Osteocyte (in vitro differentiated cells): ENCODE results near the gene STAT6. TPM values are rescaled to one million over a fixed set of nuclear protein-coding genes. Genes with fewer than 3 reads are reported as not detected.

Source experiments
- DNase-seq: peaks from one replicate; pipeline ENCODE4 v3.0.0; 2021; ENCODE audit warnings: mixed read lengths; ENCODE audit not compliant: unreplicated experiment; ENCODE audit errors: extremely low spot score
- H3K27ac Mint-ChIP-seq: one replicate; pipeline ENCODE4 v1.8.0; 2021; ENCODE audit warnings: mild to moderate bottlenecking, mixed read lengths; ENCODE audit not compliant: unreplicated experiment
- H3K27me3 Mint-ChIP-seq: one replicate; pipeline ENCODE4 v1.8.0; 2021; ENCODE audit warnings: mixed read lengths; ENCODE audit not compliant: unreplicated experiment
- H3K36me3 Mint-ChIP-seq: one replicate; pipeline ENCODE4 v1.8.0; 2021; ENCODE audit warnings: mixed read lengths; ENCODE audit not compliant: unreplicated experiment
- H3K4me1 Mint-ChIP-seq: one replicate; pipeline ENCODE4 v1.8.0; 2021; ENCODE audit warnings: mixed read lengths; ENCODE audit not compliant: unreplicated experiment
- H3K4me3 Mint-ChIP-seq: one replicate; pipeline ENCODE4 v1.8.0; 2021; ENCODE audit warnings: mild to moderate bottlenecking, moderate library complexity, mixed read lengths; ENCODE audit not compliant: unreplicated experiment
- H3K9me3 Mint-ChIP-seq: one replicate; pipeline ENCODE4 v1.8.0; 2021; ENCODE audit warnings: mixed read lengths; ENCODE audit not compliant: unreplicated experiment
- CTCF ChIP-seq: fragments of 200-600 bp; sonication (generic); IDR thresholded peaks from 2 replicates; pipeline ENCODE4 v1.5.0; 2021; ENCODE audit warnings: antibody characterized with exemption, mild to moderate bottlenecking, moderate library complexity
- total RNA-seq: library from RNA; stranded (reverse); gene quantifications from 2 replicates; pipeline ENCODE4 v1.2.1, GENCODE V29; 2021

STAT6 gene
- total RNA-seq, 1 donor from 2014 or later = 161 TPM

DNA sequence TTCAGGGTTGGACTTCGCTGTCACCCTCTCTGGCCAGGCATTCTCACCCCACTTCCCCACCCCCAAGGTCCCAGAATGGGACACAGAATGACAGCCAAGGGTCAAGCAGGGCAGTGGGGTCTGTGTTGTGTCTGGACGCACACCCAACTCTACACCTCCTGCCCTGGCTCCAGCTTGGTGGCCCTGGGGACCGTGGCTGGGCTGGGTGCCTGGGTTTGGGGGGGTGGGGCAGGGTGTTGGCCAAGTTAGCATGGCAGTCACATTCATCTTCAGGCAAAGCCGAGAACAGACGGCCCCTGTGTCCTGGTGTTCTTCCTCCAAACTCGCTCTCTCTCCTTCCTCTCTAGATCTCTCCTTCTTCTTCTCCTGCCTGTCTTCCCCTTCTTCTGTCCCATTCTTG is 22.8 kb upstream of the STAT6 start:
- Mint-ChIP-seq H3K27ac (peak overlapping the region; percentile 86), H3K9me3 (no peaks in the 10 kb centered on the region), H3K36me3 (peaks cover 10% of the 10 kb centered on the region), H3K27me3 (no peaks in the 10 kb centered on the region), H3K4me1 (peaks cover 90% of the 10 kb centered on the region), H3K4me3 (peak overlapping the region; percentile 63)
- no peak for TF ChIP-seq CTCF
- DNase-seq = no peak

DNA sequence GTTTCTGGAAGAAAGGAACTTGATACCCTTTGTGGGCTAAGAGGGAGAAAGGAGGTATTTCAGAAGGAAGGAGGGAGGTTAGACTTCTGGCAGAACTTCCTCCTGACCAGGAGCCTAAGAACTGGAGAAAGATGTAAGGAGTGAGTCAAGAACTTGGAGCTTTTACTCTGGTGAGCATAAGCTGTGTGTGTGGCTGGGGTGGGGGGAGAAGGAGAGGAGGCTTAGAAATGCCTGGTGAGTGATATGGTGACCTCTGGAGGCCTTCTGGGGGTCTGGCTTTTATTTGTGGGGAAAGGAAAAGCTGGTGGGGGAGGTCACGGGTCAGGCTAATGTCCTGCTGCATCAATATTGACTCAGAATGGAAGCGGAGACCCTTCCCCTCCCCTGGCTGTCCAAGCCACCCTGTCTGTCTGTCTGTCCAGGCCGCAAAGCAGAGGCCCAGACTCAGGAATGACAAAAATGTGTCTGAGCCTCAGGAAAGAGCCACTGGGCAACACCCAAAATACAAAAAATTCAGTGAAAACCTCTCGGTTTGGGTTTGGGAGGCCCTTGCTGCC is 21.9 kb upstream of the STAT6 start:
- H3K4me3 Mint-ChIP-seq = peak overlapping the region; percentile 89
- H3K4me1 Mint-ChIP-seq = peaks cover 82% of the 10 kb centered on the region
- peaks cover 7% of the 10 kb centered on the region for H3K36me3 Mint-ChIP-seq
- H3K27ac Mint-ChIP-seq = peak overlapping the region; percentile 86
- no peaks in the 10 kb centered on the region for H3K9me3 Mint-ChIP-seq
- DNase-seq = no peak
- no peaks in the 10 kb centered on the region for H3K27me3 Mint-ChIP-seq
- TF ChIP-seq CTCF = no peak

DNA sequence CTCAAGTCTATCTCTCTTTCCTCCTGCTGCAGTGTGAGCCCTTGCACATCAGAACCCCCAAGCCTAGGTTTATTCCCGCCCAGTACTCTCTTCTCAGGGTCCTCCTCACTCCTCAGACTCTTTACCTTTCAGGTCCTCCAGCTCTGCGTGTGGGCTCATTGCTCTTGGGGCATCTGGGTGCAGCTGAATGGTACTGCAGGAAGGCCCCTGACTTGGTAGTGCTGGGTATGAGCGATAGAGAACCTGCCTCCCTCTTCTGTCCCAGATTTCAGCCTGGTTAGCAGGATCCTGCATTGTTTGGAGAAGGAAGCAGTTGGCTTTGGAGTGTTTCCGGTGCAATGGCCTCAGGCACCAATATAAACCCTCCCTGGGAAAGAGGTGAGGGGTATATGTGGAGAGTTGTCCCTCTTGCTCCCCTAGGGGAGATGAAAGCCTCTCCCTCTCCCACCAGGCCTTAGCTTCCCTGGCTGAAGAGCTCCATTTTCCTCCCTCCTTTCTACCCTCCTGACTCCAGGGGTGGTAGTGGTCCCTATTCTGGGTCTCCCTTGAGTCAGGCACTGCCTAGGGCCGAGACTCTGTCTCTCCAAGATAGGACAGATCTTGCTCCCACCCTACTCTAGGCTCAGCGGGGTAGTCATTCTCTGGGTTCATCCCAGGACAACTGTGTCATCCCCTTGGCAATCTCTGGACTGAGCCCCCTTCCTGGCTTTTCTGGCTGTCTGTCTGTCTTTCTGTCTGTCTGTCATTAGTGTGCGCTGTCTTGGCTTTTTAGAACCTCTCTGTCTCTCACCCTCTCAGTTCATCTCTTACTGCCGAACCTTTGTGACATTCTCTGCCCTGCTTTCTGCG is 21.0 kb upstream of the STAT6 start:
- Mint-ChIP-seq H3K4me1 (peaks cover 78% of the 10 kb centered on the region), H3K9me3 (no peaks in the 10 kb centered on the region), H3K4me3 (peak overlapping the region; percentile 89), H3K27ac (peak overlapping the region; percentile 86), H3K27me3 (no peaks in the 10 kb centered on the region), H3K36me3 (peaks cover 7% of the 10 kb centered on the region)
- no peak for TF ChIP-seq CTCF
- DNase-seq = no peak

GRCh38 chr12:57130941-57131340 is 19.8 kb upstream of the STAT6 start:
- Mint-ChIP-seq H3K4me3 (peak overlapping the region; percentile 89), H3K4me1 (peaks cover 76% of the 10 kb centered on the region)

More at GRCh38 chr12:57130941-57131340, 19.8 kb upstream of the STAT6 start:
- no peak for DNase-seq
- Mint-ChIP-seq H3K9me3 (no peaks in the 10 kb centered on the region), H3K27me3 (no peaks in the 10 kb centered on the region), H3K36me3 (peaks cover 7% of the 10 kb centered on the region), H3K27ac (peak overlapping the region; percentile 86)
- no peak for TF ChIP-seq CTCF
